GM21447 (cell line): ENCODE data around the gene SLC43A2.
"Not testable (repeated sequence)": the region's sequence is repeated elsewhere in the genome, so short reads cannot be mapped to it uniquely, and the experiment has no call there.

Source experiments
- ATAC-seq: cut with Tn5 transposase; IDR thresholded peaks from one replicate; pipeline ENCODE4 v1.9.1; 2021; ENCODE audit not compliant: unreplicated experiment

The SLC43A2 gene

DNA sequence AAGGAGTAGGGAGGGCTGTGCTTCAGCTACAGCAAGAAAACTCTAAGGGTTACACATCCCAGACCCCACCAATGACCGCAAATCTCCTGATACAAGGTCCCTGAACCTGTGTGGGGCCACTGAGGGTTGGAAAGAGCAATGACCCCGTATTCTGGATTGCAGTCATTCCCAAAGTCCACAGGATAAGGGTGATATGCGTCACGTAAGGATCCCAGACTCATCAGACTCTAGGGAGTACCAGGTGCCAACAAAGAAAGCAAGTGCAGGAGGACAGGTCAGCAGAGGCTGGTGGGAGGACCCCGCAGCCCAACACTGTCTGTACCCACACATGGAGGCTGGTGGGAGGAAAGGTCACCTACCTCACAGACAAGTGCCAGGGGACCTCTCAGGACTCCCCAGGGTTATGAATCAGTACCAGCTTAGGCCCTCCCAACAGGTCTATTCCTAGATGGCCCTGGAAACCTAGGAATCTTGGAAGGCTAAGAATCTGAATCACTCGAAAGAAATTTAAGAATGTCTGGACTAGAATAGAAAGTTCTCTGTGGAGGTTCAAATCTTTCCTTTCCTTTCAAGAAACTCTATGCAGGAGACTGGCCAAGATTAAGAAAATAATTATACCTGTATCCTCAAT is 82.2 kb downstream of the SLC43A2 start:
- no peak for ATAC-seq

DNA sequence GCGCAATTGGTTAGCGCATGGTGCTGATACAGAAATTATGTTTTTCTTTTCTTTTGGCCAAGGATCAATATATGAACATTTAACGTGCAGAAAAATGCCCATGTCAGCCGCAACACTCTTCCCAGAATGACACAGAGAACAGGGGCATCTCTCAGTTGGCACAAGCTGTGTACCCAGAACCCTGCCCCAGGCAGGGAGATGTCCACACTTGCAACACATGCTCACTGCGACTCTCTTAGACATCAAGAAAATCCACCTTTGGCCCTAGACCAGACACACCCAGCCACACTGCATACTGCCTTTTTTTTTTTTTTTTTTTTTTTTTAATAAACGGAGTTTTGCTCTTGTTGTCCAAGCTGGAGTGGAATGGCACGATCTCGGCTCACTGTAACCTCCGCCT is 83.0 kb downstream of the SLC43A2 start:
- no peak for ATAC-seq

DNA sequence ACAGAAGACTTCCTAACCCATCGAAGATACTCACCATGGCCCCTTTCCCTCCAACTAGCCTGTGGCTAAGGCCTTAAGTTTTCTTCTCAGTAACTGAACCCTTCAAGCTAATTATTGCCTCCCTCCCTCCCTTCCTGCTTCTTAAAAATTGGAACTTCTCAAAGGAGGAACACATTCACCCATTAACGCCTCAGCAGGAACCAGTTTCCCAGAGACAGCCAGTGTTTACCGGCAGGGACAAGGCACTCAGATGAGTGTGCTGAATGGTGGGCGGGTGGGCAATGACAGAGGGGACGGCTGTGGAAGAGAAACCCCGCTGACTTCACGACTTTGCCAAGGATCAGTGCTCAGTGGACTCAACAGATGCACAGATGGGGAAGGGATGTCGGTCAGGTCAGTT is 86.3 kb downstream of the SLC43A2 start:
- ATAC-seq = no peak

DNA sequence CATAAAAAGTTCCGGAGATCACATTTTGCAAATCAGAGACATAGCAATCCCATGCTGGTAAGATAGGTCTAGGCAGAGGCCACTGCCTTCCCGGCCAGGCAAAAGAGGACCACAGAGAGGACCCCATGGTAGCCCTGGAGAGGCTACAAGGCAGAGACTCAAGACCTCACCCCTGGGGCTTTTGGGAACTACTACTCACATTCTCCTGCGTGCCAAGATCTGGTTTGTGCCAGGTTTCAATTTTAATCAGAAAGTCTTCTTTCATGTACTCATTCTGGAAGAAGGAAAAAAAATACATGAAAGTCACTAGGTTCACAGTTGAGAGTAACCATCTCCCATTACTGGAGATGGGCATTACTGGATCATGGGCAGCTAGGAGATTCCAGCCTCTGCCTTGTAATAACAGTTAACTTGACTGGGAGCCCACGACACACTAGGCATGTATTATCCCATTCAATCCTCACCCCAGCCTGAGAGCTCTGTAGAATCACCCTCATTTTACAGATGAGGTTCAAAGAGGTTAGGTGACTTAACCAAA is 87.2 kb downstream of the SLC43A2 start:
- ATAC-seq = no peak

DNA sequence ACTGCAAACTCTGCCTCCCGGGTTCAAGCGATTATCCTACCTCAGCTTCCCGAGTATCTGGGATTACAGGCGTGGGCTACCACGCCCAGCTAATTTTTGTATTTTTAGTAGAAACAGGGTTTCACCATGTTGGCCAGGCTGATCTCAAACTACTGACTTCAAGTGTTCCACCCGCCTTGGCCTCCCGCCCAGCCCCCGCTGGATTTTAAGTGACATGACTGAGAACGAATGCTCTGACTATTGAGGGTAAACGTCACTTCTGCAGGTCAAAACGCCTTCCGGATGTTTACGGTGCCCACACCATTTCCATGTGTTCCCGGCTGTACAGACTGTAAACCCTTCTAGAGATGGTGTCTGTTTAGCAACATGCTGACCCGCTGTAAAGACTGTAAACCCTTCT is 88.8 kb downstream of the SLC43A2 start:
- no peak for ATAC-seq

DNA sequence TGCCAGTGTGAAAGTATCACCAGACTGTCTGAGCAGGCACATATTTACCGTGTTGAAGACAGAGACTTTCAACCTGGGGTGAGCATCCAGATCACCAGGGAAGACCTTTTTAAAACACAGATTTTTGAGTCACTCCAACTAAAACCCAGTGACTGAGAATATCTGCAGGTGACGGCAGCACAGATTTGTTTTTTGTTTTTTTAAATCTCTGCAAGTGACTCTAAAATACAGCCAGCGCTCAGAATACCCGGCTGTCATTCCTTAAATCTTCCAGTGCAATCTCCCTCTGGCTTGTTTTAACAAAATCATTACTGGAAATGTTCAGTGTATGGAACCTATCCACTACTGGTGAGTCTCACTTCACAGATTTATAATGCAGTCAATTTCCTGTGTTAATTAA is 92.9 kb downstream of the SLC43A2 start:
- ATAC-seq = no peak

DNA sequence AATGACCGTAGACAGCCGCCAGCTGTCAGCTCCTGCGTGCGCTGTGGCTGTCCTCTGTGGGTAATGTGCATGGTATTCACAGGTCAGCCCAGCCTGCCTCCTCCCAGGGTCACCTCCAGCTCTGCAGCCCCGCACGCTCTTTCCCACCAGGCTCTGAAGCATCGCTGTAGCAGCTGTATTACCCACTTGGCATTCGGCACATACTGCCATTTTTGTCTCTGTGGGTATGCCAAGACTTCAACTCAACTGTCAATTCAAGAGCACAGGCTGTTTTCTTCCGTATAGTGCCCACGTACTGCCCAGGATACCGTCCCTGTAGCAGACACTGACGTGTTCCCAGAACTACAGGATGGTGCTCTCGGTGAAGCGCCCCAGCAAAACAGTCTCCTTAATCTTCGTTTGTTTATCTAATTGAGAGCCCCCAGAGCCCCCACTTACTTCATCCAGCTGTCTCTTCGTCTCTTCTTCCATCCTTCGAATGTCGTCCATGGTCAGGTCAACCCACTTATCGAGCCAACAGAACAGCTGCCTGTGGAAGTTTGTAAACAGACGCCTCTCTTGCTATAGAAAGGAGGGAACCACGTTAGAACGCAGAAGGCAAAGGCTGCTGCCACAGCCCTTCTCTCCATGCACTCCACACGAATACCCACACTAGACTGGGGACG is 94.8 kb downstream of the SLC43A2 start:
- ATAC-seq = no peak

DNA sequence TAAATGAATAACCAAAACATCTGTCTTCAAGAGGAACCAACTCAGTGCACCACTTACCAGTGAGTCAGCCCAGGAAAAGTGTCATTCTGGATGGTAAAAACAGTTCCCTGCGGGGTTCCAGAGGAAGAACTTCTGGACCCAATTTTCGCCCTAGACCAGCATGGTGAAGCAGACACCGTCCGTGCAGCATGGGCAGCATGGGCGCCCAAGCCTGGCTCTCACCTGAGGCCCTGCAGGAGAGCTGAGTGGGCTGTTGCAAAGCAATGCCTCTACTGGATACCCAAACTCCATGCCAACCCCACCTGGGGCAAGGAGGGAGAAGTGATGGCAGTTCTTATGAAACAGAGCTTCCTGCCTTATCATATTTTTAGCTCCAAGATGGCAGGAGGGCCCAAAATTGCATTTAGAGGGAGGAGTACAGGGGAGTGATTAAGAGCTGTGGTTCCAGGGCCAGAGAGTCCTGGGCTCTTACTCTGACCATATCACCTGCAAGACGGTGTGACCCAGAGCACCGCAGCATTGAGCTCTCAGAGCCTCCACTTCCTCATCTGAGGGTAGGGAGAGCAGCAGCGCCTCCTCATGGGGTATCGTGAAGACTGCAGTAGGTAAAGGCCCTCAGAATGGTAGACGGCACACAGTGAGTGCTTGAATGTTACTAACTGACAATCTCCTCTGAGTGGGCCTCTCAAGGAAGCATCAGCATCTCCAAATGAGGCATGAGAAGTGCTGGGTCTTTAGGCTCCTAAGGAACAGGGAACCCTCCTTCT is 95.6 kb downstream of the SLC43A2 start:
- no peak for ATAC-seq

DNA sequence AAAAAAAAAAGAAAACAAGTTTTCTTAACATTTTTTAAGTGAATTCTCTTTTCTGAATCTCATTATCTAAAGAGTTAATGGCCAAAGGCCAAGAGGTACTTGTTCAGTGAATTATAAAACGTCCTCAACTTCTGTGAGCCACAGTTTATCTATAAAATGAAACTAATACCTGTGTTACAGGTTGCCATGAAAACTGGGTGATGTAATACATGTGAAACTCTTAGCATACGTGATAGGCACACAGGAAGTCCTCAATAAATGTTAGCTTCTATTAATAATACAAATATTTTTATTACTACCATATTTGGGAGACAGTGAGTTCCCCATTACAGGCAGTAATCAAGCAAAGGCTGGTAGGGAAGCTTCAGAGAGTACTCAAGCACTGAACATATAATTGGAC is 98.8 kb downstream of the SLC43A2 start:
- no peak for ATAC-seq

DNA sequence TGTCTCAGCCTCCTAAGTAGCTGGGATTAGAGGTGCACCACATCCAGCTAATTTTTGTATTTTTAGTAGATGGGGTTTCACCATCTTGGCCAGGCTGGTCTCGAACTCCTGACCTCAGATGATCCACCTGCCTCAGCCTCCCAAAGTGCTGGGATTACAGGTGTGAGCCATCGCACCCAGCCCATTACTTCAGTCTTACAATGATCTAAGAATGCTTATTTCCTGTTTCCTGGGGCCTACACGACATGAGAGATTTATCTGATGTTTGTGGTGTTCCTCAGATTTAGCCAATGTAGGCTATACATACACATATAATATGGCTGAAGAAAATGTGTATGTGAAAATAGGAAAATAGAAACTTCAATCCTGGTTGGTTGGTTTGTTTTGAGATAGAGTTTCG is 101.8 kb downstream of the SLC43A2 start:
- ATAC-seq = not testable (repeated sequence)

DNA sequence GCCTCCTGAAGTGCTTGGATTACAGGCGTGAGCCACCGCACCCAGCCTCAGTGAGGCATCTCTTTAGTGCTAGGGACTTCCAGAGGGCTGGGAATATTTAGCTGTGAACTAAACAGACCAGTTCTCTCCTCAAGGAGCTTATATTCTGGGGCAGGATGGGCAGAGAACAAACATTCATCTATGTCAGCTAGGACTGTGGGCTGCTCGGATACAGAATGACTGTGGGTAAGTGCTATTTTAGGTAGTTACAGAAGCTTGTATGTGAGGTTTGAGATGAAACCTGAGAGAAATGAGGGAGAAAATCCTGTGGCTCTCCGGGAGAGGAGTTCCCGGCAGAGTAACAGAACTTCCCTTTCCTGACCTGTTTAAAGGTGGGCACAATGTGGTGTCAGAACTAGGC is 106.0 kb downstream of the SLC43A2 start:
- ATAC-seq = no peak

DNA sequence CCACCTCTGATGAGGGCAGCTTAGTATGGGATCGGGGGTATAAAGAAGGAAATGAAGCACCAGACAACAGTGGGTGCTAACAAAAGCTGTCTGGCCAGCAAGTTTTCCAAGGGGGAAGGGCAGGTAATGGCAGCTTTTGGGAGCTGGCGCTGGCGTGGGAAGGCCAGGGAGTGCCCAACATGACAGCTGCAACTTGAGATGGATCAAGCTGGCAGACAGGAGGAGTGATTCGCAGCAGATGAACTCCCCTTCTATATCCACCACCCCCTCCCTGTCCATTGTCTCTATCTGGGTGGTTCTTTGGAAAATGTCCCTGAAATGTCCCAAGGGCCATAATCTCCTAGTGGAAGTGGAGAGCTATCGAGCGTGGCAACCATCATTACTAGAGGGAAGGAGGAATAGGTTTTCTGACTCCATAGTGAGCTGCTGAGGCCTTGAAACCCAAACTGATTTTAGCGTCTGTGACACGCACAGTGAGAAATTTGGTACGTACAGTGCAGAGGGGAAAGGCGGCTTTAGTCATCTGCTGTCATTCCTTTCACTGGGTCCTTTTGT is 107.5 kb downstream of the SLC43A2 start:
- ATAC-seq = no peak

DNA sequence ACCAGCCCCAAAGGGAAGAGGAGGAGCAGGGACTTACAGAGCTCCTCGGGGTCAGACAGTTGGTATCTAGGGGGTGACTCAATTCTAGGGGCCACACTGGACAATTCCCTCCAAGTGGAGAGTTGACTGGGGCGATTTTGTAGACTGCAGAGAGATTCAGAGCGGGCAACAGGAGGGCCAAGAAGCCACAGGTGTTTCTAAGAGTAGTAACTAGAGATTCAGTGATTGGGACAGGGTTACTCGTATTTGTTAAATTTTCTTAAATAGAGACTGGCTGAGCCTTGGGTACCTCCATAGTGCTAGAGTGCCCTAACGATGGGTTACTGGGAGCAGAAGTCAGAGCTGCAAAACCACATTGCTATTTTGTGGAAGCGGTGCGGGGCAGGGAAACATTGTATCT is 109.0 kb downstream of the SLC43A2 start:
- no peak for ATAC-seq
